HG03521 (cell line): Measurements from ENCODE around the gene PHPT1.

Source experiments
- ATAC-seq: cut with Tn5 transposase; IDR thresholded peaks from one replicate; pipeline ENCODE4 v1.9.1; 2021; ENCODE audit warnings: mild to moderate bottlenecking, moderate library complexity; ENCODE audit not compliant: unreplicated experiment

The PHPT1 gene

GRCh38 chr9:136847826-136848392, 1.3 kb upstream of the PHPT1 start:
- no peak for ATAC-seq

- ATAC-seq, result no peak
These were observed 694 bp upstream of the PHPT1 start for GRCh38 chr9:136848393-136849037.

DNA sequence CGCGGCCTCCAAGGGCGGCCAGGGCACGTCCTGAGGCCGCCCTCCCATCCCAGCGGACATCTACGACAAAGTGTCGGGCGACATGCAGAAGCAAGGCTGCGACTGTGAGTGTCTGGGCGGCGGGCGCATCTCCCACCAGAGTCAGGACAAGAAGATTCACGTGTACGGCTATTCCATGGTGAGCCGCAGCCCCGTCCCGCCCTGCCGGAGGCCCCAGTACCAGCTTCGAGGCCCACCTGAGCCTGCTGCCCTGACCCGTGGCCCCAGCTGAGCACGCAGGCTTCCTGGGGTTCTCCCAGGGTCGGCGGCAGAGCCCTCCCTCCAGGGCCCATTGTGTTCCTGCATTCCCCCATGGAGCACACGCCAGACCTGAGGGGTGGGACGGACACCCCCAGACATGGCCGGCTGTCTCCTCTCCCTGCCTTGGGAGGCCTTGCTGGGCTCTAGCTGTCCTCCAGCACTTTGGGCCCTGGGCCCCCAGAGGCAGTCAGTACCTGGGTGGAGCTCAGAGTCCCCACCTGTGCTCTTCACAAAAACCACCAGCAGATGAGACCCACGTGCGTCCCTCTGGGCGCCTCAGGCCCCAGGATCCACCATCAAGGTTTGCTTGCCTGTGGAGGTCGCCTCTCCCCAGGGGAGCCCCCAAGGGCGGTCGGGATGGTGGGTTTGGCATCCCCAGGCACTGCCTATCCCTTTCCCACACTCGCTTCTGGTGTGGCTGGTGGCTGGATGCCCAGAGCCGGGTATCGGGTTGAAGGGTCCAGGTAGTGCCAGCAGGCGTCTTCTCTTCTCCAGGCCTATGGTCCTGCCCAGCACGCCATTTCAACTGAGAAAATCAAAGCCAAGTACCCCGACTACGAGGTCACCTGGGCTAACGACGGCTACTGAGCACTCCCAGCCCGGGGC, 1.0 kb downstream of the PHPT1 start:
- ATAC-seq, result no peak

DNA sequence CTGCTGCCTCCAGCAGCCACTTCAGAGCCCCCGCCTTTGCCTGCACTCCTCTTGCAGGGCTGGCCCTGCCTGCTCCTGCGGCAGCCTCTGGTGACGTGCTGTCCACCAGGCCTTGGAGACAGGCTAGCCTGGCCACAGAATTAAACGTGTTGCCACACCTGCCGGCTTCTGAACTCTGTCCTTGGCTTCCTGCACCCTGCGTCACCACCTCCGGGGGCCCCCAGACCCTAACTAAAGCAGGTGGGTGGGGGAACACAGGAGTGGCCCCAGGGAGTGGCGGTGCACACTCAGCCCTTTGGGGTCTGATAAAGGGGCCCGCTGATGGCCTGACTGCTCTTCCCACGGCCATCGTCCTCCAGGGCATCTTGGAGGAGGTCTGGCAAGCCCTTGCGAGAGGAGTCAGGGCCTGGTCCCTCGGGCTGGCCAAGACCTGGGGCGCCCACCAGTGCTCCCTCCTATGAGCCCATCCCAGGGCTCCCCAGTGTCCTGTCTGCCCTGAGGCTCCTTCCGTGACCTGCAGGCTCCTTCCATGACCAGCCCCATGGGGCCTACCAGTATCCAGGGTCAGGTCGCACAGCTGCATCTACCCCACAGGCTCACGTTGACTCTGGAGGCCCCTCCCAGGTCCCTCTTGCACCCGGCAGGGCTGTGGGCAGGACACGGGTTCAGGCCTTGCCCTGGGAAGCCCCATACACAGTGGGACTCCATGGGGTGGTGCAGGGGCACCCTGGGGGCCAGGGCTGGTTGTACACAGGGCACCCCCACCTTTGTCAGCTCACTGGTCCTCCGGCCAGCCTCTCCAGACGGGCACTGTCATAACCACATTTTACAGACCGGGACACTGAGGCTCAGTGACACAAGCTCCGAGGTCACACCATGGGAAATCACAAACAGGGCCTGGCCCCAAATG, 1.9 kb downstream of the PHPT1 start:
- no peak for ATAC-seq

DNA sequence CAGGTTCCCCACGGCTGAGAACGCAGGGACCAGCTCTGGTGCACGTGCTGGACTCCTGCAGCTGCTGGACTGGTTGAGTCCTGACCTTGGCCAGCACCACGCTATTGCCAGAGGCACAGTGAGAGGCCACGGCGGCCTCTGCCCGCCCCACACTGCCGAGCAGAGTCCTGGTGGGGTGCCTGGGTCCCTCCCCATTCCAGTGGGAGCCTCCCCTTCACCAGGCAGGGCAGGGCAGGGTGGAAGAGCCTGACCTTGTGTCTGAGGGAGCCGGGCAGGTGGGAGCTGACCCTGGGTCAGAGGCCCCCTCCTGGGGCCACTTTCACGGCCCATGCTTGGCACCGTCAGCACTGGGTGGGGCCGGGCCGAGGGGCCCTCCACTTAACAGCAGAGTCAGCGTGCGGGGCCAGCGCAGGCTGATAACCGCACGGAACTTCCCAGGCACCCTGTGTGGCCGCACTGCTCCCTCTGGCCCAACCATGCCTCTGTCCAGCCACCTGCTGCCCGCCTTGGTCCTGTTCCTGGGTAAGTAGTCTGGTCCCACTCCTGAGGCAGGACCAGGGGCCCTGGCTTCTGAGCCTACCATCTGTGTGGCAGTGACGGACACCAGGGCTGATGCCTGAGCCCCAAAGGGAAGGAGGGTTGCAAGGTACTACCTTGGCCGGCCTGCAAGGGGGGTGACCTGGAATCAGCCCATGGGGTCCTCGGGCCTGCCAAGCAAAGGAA, 2.9 kb downstream of the PHPT1 start, which contains the start of gene MAMDC4:
TSS of gene MAMDC4 (plus strand) at position 406 of the 723 bp plus-strand sequence. CDS start at position 477, 71 bp downstream.
- ATAC-seq, result no peak

DNA sequence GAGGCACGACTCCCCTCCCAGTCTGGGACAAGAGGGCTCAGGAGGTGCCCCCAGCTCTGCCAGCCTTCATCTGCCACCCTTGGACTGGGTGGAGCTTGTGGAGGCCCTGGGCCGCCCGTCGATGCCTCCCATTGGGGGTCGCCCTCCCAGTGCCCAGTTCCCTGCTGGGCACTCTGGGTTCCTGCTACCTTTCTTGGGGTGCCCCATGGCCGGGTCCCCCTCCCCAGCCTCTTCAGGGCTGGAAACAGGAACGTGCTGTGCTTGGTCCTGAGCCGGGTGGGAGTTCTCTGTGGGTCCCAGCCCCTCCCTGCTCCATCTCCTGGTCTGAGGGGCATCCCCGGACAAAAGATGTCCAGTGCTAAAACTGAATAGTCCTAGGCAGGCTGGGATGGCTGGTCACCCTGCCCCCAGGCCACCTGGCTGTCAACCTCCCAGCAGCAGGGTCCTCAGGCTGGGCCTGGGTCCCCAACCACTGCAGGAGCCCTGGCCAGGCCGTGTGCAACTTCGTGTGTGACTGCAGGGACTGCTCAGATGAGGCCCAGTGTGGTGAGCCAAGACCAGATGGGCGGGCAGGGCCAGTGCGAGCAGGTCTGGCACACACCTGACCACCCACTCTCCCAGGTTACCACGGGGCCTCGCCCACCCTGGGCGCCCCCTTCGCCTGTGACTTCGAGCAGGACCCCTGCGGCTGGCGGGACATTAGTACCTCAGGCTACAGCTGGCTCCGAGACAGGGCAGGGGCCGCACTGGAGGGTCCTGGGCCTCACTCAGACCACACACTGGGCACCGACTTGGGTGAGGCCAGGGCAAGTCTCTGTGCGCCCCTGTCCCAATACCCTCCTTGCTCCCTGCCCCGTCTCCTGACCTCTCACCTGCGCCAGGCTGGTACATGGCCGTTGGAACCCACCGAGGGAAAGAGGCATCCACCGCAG, 3.7 kb downstream of the PHPT1 start:
- ATAC-seq, result no peak

GRCh38 chr9:136853596-136854112, 4.4 kb downstream of the PHPT1 start:
- ATAC-seq, result no peak

DNA sequence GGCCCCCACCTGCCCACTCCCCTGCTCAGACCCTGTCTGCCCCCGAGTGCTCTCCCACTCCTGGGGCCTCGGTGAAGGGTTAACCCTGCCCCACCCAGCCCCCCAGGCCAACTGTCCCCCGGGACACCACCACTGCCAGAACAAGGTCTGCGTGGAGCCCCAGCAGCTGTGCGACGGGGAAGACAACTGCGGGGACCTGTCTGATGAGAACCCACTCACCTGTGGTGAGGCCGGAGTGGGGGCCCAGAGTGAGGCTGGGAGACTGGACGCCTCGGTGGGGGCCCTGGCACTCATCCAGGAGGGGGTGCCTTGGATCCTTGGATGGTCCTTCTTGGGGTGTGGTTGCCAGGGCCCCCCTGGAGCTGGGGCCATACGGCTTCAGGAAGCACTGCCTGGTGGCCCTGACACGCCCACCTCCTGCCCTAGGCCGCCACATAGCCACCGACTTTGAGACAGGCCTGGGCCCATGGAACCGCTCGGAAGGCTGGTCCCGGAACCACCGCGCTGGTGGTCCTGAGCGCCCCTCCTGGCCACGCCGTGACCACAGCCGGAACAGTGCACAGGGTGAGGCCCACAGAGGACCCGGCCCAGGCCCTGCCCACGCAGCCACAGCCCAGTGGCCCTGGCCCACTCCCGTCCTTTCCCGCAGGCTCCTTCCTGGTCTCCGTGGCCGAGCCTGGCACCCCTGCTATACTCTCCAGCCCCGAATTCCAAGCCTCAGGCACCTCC, 5.1 kb downstream of the PHPT1 start:
- ATAC-seq, result no peak

- no peak for ATAC-seq
These were observed 5.7 kb downstream of the PHPT1 start for GRCh38 chr9:136854842-136855460.

DNA sequence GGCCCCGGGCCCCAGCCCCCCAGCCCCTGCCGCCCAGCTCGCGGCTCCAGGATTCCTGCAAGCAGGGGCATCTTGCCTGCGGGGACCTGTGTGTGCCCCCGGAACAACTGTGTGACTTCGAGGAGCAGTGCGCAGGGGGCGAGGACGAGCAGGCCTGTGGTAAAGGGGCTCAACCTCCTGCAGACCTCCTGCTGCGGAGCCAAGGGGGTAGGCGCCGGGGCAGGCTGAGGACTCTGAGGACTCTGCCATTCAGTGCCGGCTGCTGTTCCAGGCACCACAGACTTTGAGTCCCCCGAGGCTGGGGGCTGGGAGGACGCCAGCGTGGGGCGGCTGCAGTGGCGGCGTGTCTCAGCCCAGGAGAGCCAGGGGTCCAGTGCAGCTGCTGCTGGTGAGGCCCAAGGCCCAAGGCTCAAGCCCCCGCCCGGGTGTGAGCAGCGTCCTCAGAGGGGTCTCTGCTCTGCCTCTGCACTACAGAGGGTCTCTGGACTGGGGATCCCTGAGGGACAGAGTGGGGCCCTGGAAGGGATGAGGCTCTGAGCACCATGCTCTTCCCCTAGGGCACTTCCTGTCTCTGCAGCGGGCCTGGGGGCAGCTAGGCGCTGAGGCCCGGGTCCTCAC, 6.4 kb downstream of the PHPT1 start:
- ATAC-seq, result no peak

DNA sequence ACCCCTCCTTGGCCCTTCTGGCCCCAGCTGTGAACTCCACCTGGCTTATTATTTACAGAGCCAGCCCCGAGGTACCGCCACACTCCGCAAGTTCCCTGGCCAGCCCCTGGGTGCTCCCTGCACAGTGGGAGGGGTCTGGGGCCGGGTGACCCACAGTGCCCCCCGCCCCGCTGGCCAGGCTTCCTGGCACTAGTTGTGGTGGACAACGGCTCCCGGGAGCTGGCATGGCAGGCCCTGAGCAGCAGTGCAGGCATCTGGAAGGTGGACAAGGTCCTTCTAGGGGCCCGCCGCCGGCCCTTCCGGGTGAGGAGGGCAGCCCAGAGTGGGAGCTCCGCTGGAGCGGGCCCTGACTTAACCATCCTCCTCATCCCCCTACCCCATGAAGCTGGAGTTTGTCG, 6.9 kb downstream of the PHPT1 start:
- ATAC-seq, result no peak

DNA sequence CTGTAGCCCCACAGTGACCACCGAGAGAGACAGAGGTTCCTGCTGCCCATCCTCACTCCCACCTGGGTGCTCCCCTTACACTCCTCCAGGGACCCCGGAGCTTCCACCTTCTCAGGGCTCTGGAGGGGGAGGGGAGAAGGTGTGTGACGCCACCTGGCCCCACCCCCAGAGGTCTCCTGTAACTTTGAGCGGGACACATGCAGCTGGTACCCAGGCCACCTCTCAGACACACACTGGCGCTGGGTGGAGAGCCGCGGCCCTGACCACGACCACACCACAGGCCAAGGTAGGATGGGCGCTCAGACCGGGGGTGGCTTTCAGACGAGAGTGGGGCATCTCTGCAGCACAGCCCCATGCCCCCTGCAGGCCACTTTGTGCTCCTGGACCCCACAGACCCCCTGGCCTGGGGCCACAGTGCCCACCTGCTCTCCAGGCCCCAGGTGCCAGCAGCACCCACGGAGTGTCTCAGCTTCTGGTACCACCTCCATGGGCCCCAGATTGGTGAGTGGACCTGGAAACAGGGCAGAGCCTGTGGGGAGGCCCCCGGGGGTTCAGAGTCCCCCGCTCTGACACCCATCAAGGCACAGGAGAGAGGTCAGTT, 7.4 kb downstream of the PHPT1 start:
- ATAC-seq, result no peak

DNA sequence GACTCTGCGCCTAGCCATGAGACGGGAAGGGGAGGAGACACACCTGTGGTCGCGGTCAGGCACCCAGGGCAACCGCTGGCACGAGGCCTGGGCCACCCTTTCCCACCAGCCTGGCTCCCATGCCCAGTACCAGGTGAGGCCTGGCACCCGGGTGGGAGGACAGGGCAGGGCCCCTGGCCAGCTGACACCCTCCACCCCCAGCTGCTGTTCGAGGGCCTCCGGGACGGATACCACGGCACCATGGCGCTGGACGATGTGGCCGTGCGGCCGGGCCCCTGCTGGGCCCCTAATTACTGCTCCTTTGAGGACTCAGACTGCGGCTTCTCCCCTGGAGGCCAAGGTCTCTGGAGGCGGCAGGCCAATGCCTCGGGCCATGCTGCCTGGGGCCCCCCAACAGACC, 8.0 kb downstream of the PHPT1 start:
- ATAC-seq, result no peak

DNA sequence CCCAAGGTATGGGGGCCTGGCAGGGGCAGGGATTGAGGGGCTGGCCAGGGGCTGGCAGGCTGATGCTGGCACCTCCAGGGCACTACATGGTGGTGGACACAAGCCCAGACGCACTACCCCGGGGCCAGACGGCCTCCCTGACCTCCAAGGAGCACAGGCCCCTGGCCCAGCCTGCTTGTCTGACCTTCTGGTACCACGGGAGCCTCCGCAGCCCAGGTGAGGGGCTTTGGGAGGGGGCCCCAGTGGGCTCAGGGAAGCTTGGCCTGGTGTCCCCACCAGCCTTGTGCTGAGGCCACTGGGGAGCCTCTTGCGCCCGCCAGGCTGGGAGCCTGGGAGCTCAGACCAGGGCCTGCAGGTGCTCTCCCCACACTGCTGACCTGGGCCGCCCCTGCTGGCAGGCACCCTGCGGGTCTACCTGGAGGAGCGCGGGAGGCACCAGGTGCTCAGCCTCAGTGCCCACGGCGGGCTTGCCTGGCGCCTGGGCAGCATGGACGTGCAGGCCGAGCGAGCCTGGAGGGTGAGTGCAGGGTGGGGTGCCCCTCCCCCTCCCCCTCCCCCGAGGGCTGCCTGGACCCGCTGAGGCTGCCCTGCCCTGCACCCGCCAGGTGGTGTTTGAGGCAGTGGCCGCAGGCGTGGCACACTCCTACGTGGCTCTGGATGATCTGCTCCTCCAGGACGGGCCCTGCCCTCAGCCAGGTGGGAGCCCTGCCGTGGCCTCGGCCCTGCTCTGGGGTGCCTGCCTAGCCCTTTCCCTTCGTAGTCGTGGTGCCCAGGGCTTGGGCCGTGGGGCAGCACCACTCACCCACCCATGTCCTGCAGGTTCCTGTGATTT, 8.6 kb downstream of the PHPT1 start:
- ATAC-seq, result no peak

- no peak for ATAC-seq
These were observed 9.2 kb downstream of the PHPT1 start for GRCh38 chr9:136858452-136858843.
